GM12865 (cell line): ENCODE measurements around the gene DYNC1H1.

Experiments used
- DNase-seq: peaks from one replicate; pipeline ENCODE4 v3.0.0; 2010; ENCODE audit warnings: low read depth
- H3K4me3 ChIP-seq: 2 replicates; pipeline ENCODE4 v1.5.1; 2011; ENCODE audit warnings: mild to moderate bottlenecking, low read depth, low read length, control low read depth
- TF ChIP-seq, protein P1 (sequence below): IDR thresholded peaks from 2 replicates; pipeline ENCODE4 v1.5.1; 2011; ENCODE audit warnings: low read length, control low read depth, low read depth, inconsistent platforms; ENCODE audit not compliant: insufficient read depth; ENCODE audit errors: missing control alignments

Gene DYNC1H1

DNA sequence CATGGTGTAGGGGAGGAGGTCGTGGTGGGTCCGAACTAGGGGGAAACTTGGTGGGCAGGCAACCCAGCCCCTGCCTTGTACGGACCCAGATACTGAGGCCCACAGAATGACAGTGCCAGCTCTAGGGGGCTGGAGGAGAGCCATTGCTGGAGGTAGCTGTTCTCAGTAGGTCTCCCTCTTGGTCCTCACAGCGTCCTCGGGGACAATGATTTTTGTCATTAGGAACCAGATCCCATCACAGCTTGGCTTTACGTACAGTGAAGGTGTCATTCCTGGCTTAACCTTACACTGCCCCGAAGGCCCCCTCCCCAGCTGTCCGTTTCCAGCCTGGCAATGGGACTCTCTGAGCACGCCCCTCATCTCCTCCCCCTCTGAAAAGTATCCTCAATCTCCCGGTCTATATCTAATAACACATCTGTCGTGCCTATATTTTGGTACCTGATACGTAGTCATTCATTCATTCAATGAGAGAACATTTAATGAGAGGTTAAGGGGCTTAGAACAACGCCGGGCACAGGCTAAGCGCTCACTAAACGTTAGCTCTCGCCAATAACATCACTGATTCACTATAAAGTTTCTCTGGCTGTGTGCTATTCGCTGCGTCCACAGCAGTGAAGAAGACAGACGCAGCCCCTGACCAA is 597 bp upstream of the DYNC1H1 start:
- no peak overlapping the region for H3K4me3 ChIP-seq
- DNase-seq = no peak
- TF ChIP-seq, protein P1, sequence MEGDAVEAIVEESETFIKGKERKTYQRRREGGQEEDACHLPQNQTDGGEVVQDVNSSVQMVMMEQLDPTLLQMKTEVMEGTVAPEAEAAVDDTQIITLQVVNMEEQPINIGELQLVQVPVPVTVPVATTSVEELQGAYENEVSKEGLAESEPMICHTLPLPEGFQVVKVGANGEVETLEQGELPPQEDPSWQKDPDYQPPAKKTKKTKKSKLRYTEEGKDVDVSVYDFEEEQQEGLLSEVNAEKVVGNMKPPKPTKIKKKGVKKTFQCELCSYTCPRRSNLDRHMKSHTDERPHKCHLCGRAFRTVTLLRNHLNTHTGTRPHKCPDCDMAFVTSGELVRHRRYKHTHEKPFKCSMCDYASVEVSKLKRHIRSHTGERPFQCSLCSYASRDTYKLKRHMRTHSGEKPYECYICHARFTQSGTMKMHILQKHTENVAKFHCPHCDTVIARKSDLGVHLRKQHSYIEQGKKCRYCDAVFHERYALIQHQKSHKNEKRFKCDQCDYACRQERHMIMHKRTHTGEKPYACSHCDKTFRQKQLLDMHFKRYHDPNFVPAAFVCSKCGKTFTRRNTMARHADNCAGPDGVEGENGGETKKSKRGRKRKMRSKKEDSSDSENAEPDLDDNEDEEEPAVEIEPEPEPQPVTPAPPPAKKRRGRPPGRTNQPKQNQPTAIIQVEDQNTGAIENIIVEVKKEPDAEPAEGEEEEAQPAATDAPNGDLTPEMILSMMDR = no peak

DNA sequence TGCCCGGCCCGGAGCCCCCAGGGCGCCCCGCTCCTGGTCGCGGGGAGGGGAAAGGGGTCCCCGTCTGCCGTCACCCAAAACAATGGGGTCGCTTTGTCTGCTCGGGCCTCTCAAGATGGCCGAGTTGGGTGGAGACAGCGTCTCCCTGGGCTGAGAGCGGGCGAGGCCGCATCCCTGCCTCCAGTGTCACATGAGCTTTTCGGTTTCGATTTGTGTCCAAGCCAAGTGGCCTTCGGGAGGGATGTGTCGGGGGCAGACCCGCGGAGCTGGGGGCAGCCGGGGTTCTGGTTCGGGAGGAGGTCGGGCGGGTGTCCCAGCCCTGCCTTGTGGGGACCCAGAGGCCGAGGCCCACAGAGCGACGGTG is 790 bp downstream of the DYNC1H1 start:
- DNase-seq = peak; percentile 78
- TF ChIP-seq, protein P1 = no peak
- peak overlapping the region; percentile 87 for H3K4me3 ChIP-seq

DNA sequence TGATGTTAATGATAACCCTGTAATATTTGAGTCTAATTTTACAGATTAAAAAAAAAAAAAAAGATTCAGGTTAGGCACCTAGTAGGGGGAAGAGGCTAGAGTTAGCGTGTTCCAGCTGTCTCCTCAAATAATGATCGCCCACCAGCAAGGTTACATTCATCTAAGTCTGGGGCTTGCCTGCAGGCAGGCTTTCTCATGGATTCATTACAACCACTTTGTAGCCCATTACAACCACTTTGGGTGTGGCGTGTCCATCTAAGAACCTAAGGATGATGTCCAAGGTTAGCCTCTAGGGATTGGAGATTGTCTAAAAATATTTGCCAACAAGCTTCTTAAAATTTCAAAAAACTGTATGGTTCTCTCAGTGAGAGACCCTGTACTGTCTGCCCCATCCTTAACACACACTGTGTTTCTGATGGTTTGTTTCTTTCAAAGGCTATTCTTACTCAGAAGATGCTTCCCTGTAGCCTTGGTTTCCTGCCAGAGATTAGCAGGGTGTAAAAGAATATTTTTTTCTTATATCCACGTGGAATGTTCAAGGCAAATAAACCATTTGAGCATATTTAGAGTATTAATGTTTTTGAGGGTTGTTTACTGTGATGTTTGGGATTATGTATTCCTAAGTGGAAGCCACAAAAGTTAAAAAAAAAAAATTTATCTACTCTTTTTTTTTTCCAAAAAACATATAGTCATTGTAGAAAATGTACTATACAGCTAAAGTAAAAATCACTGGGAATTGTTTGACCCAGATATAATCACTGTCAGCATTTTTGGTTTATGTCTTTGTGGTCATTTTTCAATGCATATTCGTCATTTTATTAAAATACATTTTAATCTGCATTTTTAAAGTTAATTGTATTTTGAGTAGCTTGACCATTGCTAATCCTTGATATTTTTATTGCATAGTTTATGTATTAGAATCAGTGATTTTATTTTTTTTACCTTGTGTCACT is 1.7 kb downstream of the DYNC1H1 start:
- no peak for DNase-seq
- TF ChIP-seq, protein P1 = no peak
- peak overlapping the region; percentile 87 for H3K4me3 ChIP-seq

DNA sequence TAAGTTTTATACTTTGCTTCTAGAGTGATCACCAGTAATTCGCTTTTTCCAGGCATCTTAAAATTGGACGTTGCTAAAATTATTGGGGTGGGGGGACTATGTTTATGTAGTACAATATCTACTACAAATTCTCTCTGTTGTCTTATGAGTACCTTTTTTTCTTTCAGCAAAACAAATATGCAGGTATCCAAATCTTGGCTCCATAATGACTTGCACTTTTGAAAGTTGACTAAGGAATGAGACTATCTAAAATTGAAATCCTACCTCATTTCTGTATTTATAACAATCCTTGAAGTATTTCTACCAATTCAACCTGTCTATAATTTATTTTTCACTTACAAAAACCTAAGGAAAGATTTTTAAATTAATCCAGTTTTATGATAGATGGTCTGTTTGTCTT is 2.4 kb downstream of the DYNC1H1 start:
- no peak overlapping the region for H3K4me3 ChIP-seq
- TF ChIP-seq, protein P1 = no peak
- no peak for DNase-seq

DNA sequence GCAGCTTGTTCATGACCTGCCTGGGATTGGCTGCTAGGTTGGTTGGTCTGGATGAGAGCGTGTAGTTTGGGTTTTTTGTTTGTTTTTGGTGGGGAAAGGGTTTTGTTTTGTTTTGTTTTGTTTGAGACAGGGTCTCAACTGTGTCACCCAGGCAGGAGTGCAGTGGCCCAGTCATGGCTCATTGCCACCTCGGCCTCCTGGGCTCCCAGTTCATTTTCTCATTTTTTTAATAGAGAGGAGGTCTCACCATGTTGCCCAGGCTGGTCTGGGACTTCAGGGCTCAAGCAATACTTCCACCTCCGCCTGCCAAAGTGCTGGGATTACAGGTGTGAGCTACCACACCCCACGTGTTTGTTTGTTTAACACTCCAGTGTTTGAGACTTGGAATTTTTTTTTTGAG is 3.8 kb downstream of the DYNC1H1 start:
- TF ChIP-seq, protein P1 = no peak
- no peak overlapping the region for H3K4me3 ChIP-seq

DNA sequence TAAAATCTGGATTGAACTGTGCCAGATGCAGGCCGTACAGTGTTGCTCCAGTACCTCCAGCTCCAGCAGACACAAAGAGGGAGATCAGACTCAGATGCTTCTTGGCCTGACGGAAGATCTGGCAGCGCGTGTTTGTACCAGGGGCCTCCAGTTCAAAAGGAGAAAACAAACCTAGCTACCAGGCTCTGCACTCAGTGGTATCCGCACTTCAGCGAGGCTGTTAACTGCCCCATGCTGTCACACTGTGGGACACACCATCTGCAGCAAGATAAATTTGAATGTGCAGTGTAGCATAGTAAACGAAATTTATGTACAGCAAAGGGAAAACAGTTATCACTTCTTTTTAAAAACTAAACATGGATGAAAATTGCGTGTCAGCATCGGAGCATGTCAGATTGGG is 5.1 kb downstream of the DYNC1H1 start:
- H3K4me3 ChIP-seq = no peak overlapping the region
- TF ChIP-seq, protein P1 = no peak
- no peak for DNase-seq

More for the DNA sequence above, 3.8 kb downstream of the DYNC1H1 start:
- no peak for DNase-seq
